ENCODE data around the gene MLLT1.

GRCh38 chr19:6298413-6298812 is 18.6 kb upstream of the MLLT1 start:
- TF ChIP-seq, protein P1, sequence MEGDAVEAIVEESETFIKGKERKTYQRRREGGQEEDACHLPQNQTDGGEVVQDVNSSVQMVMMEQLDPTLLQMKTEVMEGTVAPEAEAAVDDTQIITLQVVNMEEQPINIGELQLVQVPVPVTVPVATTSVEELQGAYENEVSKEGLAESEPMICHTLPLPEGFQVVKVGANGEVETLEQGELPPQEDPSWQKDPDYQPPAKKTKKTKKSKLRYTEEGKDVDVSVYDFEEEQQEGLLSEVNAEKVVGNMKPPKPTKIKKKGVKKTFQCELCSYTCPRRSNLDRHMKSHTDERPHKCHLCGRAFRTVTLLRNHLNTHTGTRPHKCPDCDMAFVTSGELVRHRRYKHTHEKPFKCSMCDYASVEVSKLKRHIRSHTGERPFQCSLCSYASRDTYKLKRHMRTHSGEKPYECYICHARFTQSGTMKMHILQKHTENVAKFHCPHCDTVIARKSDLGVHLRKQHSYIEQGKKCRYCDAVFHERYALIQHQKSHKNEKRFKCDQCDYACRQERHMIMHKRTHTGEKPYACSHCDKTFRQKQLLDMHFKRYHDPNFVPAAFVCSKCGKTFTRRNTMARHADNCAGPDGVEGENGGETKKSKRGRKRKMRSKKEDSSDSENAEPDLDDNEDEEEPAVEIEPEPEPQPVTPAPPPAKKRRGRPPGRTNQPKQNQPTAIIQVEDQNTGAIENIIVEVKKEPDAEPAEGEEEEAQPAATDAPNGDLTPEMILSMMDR (conservative IDR thresholded peaks at IDR 0.05; ENCODE audit: low read depth, low read length), result no peak
- TF ChIP-seq EZH2 (IDR thresholded peaks at IDR 0.05; ENCODE audit: borderline replicate concordance, low read depth, low read length, poor library complexity, severe bottlenecking), result no peak
